LNCaP clone FGC (cell line): ENCODE results near the gene ROBO1.

Experiments used
- DNase-seq: peaks from one replicate; pipeline ENCODE4 v3.0.0-alpha.2; 2011; ENCODE audit warnings: low read depth
- H3K4me3 ChIP-seq: 2 replicates; pipeline ENCODE4 v1.5.1; 2011; ENCODE audit warnings: mild to moderate bottlenecking, low read depth, low read length, control low read depth
- TF ChIP-seq, protein P1 (sequence below): IDR thresholded peaks from 2 replicates; pipeline ENCODE4 v1.5.1; 2012; ENCODE audit warnings: mild to moderate bottlenecking; ENCODE audit not compliant: control insufficient read depth, insufficient read depth; ENCODE audit errors: extremely low read depth

The ROBO1 gene

DNA sequence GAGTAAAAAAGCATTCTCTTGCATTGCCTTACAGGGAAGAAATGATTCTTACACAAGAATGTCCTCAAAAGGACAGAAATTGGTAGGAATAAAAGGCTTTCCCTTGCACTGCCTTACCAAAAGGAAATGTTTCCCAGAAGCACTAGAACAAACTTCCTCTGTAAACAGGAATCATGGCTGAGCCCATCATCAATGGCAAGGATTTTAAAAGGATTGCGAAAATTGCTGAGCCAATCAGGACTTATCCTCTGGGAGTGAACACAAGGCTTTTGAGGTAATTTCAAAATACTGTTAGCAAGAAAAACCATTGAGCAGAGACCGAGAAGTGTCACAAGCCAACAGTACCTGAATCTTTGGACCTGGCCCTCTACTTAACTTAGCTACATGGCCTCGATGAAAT lies 897.3 kb downstream of the ROBO1 start:
- TF ChIP-seq, protein P1, sequence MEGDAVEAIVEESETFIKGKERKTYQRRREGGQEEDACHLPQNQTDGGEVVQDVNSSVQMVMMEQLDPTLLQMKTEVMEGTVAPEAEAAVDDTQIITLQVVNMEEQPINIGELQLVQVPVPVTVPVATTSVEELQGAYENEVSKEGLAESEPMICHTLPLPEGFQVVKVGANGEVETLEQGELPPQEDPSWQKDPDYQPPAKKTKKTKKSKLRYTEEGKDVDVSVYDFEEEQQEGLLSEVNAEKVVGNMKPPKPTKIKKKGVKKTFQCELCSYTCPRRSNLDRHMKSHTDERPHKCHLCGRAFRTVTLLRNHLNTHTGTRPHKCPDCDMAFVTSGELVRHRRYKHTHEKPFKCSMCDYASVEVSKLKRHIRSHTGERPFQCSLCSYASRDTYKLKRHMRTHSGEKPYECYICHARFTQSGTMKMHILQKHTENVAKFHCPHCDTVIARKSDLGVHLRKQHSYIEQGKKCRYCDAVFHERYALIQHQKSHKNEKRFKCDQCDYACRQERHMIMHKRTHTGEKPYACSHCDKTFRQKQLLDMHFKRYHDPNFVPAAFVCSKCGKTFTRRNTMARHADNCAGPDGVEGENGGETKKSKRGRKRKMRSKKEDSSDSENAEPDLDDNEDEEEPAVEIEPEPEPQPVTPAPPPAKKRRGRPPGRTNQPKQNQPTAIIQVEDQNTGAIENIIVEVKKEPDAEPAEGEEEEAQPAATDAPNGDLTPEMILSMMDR, result no peak
- no peak for DNase-seq
- H3K4me3 ChIP-seq, result no peak overlapping the region

DNA sequence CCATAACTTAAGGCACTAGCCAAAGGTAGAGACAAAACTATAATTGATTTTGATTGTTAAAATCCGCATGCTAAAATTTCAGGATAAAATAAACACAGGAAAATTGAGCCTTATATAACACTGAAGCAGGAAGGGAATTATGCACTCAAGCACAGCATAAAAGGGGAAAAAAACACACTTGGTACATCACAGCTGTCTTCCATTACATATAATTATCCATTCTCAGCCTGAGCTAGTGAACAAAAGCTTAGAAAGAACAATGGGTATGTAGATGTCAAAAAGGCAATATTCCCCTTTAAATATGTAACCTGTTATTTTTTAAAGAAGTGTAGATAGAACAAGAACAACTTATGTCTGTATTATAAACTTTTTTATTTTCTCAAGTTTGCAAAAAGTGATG lies 899.2 kb downstream of the ROBO1 start:
- TF ChIP-seq, protein P1, result no peak
- no peak for DNase-seq
- H3K4me3 ChIP-seq, result no peak overlapping the region

DNA sequence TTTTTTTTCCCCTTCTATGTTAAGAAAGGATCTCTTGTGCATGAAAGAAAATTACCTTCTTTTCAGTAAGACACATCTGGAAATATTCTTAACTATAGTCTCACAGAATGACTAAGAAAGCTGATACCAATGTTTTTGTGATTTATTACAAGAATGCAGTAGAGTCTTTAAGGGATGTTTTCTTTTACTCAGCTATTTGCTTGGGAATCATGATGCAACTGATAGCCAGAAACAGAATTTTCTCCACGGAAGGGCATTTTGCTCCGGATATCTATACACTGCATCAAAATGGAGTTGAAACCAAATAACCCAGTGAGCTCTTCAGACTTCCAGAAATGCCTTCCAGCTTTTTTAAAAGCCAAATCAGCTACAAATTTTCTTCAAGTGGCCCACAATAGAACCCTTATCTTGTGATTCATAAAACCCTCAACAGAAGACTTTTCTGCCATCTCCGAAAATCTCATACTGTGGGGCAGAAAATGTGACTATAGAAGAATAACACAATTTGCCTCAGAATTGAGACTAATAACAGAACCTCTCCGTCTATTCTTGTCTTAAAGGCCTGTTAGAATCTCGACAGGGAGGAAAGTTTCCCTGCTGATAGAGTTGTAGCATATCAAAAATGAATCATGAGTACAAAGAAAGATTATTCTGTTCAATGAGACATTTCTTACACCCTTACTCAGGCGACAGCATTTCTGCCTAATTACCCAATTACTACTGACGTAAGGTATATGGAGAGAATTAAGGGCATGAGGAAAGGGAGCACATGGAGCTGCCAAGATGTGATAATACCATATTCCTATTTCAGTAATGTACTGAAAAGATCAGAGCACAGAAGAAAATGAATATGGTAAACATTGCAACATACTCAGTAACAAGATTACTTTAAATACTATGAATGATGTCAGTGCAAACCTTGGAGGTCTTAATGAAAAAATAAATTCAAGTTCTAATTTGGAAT lies 900.1 kb downstream of the ROBO1 start:
- no peak overlapping the region for H3K4me3 ChIP-seq
- DNase-seq, result no peak
- TF ChIP-seq, protein P1, result no peak

DNA sequence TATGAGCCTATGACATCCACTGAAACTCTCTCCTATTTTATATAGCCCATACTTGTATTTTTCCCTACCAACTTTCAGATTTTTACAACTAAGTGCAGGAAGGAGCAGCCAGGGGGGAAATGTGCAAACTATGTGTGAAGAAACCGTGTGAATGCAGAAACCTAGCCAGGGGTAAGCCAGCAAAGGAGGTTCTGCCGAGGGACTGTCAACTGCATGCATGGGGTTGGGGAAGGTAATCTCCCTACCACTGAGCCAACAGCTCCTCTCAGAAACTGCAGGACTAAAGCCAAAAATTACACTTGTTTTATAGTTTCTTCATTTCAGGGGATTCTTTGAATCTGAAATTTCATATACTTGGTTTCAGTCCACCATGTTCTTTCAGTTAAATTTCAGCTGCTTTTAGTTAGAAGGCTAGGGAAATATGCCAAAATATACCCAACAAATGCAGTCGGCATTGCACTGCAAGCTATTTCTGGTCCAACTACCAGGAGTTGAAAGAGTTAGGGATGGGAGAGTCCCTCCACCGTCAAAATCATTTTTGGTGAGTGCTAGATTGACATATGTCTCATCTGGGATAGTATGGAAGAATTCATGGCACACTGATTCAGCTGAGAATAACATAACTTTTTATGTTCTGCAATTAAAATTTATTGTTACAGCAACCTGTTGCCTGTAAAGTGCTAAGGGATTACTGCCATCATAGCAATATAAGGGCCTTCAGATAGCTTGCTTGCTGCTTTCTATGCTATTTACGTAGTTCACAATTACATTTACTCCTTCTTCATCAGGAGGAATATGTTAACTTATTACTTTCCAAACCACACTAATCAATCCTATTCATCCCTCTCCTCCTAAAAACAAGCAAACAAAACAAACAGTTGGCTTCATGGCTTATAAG lies 904.2 kb downstream of the ROBO1 start:
- TF ChIP-seq, protein P1, result no peak
- DNase-seq, result no peak
- H3K4me3 ChIP-seq, result no peak overlapping the region

DNA sequence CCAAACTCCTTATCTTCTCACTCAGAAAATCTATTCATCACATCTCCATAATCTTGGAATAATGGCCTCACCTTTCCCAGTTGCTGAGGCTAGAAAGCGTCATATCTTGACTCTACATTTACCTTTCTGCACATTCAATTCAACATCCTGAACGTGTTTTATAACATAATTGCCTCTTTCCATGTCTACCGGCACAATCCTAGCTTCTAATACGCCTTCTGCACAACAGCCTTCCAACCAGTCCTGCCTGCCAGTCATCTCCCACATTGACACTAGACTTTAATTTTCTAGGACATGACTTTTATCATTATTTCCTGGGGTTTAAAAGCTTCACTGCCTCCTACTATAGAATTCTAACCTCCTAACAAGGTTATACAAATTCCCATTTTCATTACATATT lies 906.6 kb downstream of the ROBO1 start:
- TF ChIP-seq, protein P1, result no peak
- no peak for DNase-seq
- H3K4me3 ChIP-seq, result no peak overlapping the region

DNA sequence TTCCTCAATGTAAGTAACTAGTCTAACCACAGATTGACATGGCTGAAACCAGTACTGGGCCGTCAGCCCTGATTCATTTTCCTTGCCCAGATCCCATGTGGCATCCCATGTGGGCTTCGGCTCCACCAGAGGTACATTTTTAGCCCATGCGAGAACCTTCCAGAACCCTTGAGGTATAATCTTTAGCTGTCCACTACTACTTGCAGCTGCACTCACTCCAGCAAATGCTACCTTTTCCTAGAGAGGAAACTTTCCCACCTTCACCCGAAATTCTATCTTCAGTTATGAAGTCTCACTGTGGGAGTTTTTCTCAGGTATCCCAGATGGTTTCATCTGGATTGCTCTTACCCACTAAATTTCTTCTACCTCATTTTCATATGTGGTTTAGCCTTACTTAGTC lies 907.2 kb downstream of the ROBO1 start:
- H3K4me3 ChIP-seq, result no peak overlapping the region
- TF ChIP-seq, protein P1, result no peak
- DNase-seq, result no peak
